Measurements from ENCODE around the gene REL. TPM values are rescaled to one million over a fixed set of nuclear protein-coding genes. Genes with fewer than 3 reads are reported as not detected.
A peak's percentile ranks its signal among the peaks of the same experiment; 100 is the strongest.
"Not testable (repeated sequence)": the region's sequence is repeated elsewhere in the genome, so short reads cannot be mapped to it uniquely, and the experiment has no call there.

Gene REL
- total RNA-seq, 2 donors from 2014 or later: 23.3 to 93.0 TPM

DNA sequence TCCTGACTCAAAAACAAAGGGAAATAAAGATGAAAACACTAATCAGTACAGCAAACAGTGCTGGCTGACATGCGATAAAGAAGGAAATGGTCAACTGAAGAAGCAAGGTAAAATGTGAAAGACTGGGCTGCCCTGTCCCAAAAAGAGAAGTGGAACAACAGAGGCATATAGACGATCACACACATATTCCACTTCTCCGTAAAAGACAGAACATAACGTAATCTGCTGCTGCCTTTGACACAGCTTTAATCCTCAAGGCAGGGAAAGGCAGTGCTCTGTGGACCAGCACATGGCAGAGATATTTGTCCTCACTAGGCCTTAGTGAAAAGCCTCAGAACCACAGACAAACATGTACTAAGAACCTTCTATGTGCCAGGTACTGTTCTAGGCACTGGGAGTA, 24.3 kb upstream of the REL start:
- DNase-seq (ENCODE audit: low spot score in 2 of 2) (no peak), ATAC-seq (no peak)
- Mint-ChIP-seq H3K9me3 (no peaks in the 10 kb centered on the region), H3K36me3 (no peaks in the 10 kb centered on the region), H3K27ac (no peak overlapping the region)

DNA sequence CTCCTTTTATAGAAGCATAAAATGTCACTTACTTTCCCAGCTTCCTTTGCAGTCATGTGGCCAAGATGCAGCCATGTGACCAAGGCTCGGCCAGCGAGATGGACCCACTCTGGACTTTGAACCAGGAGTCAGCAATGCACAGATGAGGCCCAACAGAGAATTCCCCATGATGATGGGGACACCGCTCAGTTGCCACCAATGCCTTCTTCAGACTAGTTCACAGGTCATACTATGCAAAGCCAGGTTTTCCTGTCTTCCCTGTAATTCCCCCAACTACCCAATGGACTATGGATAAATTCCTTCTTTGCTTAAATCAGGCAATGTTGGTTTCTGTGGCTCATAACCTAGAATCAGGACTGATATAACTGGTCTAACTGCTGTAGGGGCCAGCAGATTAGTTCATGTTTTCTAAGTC, 22.5 kb upstream of the REL start:
- ATAC-seq (no peak), DNase-seq (ENCODE audit: low spot score in 2 of 2) (no peak)
- Mint-ChIP-seq H3K36me3 (no peaks in the 10 kb centered on the region), H3K27ac (no peak overlapping the region), H3K9me3 (peaks cover 0 to 4% of the 10 kb centered on the region in 2 donors)

DNA sequence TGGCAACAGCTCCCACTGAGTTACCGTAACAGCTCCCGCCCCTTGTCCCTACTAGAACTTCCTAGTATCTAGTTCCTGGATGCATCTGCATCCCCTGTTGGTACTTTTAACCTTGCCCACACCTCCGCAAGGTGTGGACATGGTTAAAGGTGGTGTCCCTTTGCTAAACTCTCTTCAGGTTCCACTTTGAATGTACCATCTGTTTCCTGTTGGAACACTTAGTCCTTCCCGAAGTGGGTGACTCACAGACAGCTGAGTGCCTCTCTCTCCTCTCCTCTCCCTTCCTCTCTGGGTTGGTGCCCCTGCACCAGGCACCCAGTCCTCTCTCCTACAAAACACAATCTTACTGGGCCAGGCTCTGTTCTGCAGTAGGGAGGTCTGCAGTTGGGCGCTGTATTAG, 19.6 kb upstream of the REL start:
- ATAC-seq: no peak
- Mint-ChIP-seq H3K27ac (no peak overlapping the region), H3K9me3 (peaks cover 4 to 5% of the 10 kb centered on the region in 2 donors), H3K36me3 (peaks cover 5 to 15% of the 10 kb centered on the region in 2 donors)
- DNase-seq (ENCODE audit: low spot score in 2 of 2): no peak

DNA sequence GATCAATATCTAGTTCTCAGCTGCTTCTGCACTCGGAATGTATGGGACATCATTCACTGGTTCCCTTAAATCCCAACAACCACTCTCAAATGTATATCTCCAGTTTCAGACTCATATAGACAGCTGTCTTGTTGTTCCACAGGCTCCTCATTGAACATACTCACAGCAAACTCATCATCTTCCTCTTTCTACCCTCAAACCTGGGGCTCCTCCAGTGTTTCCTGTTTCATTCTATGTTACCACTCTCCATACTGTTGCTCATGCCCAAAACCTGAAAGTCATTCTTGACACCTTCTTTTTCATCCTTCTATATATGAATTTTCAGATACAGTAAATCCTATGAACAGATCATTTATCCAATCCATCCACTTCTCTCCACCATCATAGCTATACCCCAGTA, 18.7 kb upstream of the REL start:
- Mint-ChIP-seq H3K9me3 (peaks cover 11 to 14% of the 10 kb centered on the region in 2 donors), H3K27ac (no peak overlapping the region), H3K36me3 (peaks cover 14 to 24% of the 10 kb centered on the region in 2 donors)
- ATAC-seq: peak in 1 of 2 donors; percentile 57
- no peak for DNase-seq (ENCODE audit: low spot score in 2 of 2)

DNA sequence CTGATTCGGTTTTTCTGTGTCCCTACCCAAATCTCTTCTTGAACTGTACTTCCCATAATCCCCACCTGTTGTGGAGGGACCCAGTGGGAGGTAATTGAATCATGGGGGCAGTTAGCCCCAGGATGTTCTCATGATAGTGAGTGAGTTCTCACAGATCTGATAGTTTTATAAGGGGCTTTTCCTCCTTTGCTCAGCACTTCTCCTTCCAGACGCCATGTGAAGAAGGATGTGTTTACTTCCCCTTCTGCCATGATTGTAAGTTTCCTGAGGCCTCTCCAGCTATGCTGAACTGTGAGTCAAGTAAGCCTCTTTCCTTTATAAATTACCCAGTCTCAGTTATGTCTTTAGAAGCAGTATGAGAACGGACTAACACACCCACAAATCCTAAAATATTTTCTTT, 16.0 kb upstream of the REL start:
- not testable (repeated sequence) for DNase-seq (ENCODE audit: low spot score in 2 of 2); ATAC-seq; H3K27ac Mint-ChIP-seq
- Mint-ChIP-seq H3K9me3 (peaks cover 22 to 25% of the 10 kb centered on the region in 2 donors), H3K36me3 (peaks cover 25 to 36% of the 10 kb centered on the region in 2 donors)

DNA sequence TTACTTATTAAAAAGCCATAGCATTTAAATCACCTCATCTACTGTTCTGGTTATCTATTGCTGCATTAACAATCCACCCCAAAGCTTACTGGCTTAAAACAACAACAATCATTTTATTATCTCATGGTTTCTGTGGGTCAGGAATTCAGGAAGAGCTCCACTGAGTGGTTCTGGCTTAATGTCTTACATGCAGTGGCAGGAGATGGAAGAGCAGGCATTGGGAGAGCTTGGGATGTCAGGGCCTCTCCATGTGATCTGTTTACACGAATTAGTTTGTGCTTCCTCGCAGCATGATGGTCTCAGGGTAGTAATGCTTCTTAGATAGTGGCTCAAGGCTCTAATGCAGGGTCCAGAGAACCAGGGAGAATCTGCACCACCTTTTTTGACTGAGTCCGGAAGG, 14.4 kb upstream of the REL start:
- no peak for DNase-seq (ENCODE audit: low spot score in 2 of 2)
- H3K36me3 Mint-ChIP-seq: peaks cover 25 to 36% of the 10 kb centered on the region in 2 donors

DNA sequence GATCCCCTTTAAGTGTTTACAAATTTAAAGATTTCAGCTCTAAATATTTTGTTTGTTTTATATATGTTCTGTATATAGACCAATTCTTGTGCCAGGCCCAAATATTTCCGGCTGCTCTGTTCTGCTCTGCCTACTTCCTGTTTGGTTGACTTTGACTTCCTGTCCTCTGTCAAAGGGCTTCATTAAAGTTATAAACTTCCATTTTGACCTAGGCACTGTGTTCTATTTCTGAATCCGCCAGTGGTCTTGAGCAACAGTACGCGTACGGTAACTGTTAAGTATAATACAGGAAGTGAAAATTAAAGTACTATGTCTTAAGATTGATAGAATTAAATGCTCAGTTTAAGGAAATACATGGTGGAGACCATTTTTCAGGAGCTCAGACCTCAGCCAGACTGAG, 13.5 kb upstream of the REL start:
- DNase-seq (ENCODE audit: low spot score in 2 of 2): no peak
- H3K36me3 Mint-ChIP-seq: peaks cover 25 to 36% of the 10 kb centered on the region in 2 donors
- no peak for ATAC-seq
- H3K9me3 Mint-ChIP-seq: peaks cover 22 to 25% of the 10 kb centered on the region in 2 donors
- peak overlapping the region; percentile 83 to 85 for H3K27ac Mint-ChIP-seq

More for the DNA sequence above, 14.4 kb upstream of the REL start:
- Mint-ChIP-seq H3K9me3 (peaks cover 22 to 25% of the 10 kb centered on the region in 2 donors), H3K27ac (no peak overlapping the region)
- no peak for ATAC-seq

DNA sequence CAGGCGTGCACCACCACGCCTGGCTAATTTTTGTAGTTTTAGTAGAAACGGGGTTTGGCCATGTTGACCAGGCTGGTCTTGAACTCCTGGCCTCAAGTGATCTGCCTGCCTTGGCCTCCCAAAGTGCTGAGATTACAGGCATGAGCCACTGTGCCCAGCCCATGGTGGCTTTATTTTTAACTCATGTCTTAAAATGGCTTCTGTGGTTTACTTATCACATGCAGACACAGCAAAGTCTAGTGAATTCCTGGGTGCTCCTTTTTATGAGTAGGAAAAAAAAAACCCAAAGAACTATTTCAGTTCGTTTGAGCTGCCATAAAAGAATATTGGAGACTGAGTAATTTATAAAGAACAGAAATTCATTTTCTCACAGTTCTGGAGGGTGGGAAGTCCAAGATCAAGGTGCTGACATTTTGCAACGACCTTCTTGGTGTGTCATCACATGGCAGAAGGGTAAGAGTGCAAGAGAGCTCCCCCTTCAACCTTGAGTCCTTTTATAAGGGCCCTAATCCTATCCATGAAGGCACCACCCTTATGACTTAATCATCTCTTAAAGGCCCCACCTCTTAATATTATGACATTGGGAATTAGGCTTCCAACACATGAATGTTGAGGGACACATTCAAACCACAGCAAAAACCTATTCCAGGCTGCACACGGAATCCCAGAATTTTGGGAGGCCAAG, 12.6 kb upstream of the REL start:
- Mint-ChIP-seq H3K9me3 (peaks cover 21 to 22% of the 10 kb centered on the region in 2 donors), H3K36me3 (peaks cover 25 to 36% of the 10 kb centered on the region in 2 donors), H3K27ac (peak overlapping the region; percentile 14 to 85)
- ATAC-seq (no peak), DNase-seq (ENCODE audit: low spot score in 2 of 2) (no peak)

DNA sequence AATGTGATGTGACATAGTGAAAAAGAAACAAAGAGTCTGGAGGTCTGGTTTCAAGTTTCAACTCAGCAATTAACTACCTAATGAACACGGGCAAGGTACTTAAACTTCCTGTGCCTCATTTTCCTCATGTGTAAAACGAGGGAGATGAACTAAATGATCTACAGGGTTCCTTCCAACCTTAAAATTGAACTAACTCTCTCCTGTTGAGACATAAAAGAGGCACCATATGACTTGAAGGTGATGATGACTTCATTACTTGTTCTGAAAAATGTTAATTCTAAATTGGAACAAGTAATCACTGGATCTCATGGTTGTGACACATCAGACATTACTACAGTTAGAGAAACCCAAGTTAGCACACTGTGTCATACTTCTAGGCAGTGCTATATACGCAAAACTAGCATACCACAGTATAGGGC, 8.9 kb upstream of the REL start:
- DNase-seq (ENCODE audit: low spot score in 2 of 2) (no peak), ATAC-seq (peak; percentile 96 to 98)
- peaks cover 12 to 13% of the 10 kb centered on the region in 2 donors for H3K36me3 Mint-ChIP-seq
- H3K27ac Mint-ChIP-seq: peak overlapping the region; percentile 89
- peaks cover 11 to 12% of the 10 kb centered on the region in 2 donors for H3K9me3 Mint-ChIP-seq

DNA sequence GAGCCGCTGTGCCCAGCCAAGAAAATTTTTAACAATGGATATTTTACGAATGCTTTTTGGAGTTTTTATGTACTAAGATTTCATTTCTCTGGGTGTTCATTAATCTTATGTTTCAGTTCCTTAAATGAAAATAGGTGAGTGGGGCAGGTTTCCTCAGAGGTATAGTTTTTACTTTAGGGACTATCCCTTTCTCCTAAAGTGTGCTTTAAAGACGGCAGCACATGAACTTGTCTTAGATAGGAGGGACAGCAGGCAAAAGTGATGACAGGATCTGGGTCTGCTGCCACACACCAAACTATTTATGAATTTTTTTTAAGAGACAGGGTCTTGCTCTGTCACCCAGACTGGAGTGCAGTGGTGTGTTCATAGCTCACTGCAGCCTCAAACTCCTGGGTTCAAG, 8.0 kb upstream of the REL start:
- Mint-ChIP-seq H3K27ac (peak overlapping the region; percentile 89), H3K9me3 (peaks cover 3 to 4% of the 10 kb centered on the region in 2 donors)

DNA sequence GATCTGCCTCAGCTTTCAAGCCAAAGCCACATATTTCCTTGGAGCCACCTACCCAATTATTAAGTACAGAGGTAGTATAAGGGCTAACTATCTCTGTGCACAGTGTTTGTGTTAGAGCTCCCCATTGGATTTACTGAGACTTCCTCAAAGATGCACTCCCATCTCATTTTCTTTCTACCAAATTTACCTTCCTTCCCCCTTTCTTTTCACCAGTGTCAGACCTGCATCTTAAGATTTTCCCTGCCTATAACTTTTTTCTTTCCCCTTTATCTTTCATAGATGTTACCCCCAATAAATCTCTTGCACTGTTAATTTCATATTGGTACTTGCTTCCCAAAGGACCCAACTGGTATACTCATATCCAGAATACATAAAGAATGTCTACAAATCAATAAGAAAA, 5.9 kb upstream of the REL start:
- DNase-seq (ENCODE audit: low spot score in 2 of 2) (no peak), ATAC-seq (no peak)
- H3K27ac Mint-ChIP-seq: no peak overlapping the region
- H3K9me3 Mint-ChIP-seq: no peaks in the 10 kb centered on the region
- H3K36me3 Mint-ChIP-seq: peaks cover 0 to 6% of the 10 kb centered on the region in 2 donors

More for the DNA sequence above, 8.0 kb upstream of the REL start:
- peaks cover 3 to 5% of the 10 kb centered on the region in 2 donors for H3K36me3 Mint-ChIP-seq
- DNase-seq (ENCODE audit: low spot score in 2 of 2): no peak
- ATAC-seq: peak; percentile 64 to 70

DNA sequence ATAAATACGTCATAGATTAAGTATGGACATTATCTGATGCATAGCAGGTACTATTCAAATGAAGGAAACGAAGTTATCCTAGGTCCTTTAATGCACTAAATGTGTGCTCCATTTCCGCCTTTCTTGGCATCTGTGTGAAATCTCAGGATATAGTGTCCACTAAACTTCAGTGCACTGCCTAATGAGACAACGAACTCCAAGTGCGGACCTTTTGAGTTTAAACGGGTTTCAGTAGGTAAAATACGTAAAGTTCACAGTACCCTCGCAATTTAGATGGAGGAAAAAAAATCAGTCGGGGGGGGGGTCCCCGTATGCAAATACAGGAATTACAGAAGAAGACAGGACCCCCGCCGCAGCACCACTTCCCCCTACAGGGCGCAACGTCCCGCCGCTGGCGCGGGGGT, 729 bp upstream of the REL start:
- no peak for DNase-seq (ENCODE audit: low spot score in 2 of 2)
- no peak for ATAC-seq
- peak overlapping the region; percentile 96 to 97 for H3K27ac Mint-ChIP-seq
- H3K9me3 Mint-ChIP-seq: no peaks in the 10 kb centered on the region
- peaks cover 18 to 27% of the 10 kb centered on the region in 2 donors for H3K36me3 Mint-ChIP-seq

DNA sequence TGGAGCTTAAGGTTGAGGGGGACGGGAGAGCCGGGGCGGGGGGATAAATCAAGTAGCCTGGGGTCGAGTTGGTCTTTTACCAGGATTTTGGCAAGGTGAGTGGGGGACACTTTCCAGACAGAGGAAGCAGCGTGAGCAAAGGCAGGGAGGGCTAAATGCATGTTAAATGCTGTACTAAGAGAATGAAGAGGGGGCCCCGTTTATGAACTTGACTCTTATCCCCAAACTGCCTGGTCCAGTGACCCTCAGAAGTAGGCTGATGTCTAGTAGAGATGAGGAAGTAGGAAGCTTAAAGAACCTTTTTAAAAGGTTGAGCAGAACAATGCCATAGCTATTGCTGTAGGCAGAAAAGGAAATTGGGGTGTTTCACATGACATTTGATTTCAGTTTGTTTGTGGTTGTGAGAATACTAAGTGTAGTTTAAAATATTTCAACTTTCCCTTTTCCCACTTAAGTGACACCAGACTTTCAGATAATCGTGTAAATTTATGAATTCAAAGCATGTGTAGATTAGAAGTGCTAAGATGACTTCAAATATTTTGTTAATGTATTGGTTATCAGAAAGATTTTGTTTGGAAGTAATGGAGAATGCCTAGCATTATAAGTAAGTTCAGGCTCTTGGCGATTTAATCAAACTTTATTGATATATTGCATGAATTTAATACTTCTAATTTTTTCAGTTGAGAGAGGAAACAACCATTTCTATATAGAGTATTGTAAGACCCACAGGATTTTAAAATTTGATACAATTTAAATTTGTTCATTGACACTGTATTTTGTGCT, 1.8 kb downstream of the REL start:
- DNase-seq (ENCODE audit: low spot score in 2 of 2) (peak in 1 of 2 donors; percentile 17), ATAC-seq (peak in 1 of 2 donors; percentile 4)
- Mint-ChIP-seq H3K36me3 (peaks cover 18 to 27% of the 10 kb centered on the region in 2 donors), H3K27ac (peak overlapping the region; percentile 92 to 97), H3K9me3 (no peaks in the 10 kb centered on the region)

DNA sequence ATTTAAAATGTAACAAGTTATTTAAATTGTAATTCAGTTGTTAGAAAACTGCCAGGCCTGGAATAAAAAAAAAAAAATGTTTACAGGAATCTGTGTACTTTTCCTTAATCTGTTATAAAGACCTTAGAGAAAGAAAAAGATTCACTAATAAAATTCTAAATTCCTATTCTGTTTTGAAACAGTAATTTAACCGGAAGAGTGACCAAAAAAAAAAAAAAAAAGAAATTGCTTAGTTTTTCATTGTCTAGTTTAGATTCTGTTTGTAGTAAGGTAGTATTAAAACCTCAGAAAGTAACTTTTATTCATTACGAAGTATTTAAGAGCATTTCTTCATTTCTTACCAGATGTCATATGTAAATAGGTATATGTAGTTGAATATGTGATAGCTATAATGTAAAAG, 2.5 kb downstream of the REL start:
- peaks cover 20 to 30% of the 10 kb centered on the region in 2 donors for H3K36me3 Mint-ChIP-seq
- ATAC-seq: no peak
- H3K9me3 Mint-ChIP-seq: no peaks in the 10 kb centered on the region

DNA sequence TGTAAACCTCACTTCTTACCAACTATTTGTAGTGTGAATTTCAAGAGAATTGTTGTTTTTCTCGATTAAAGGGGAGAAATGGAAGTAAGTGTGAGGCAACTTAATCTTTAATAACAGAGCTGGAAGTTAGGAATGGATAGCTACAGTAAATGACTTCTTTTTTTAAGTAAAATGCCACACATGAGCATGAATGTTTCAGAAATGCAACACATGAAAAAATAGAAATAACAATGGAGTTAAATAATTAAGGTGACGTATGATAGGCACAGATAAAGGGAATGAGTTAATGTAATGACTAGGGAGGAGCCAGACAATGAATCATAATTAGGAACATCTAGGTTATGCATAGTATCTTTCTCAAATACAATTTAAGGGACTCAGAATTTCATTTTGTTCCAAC, 3.4 kb downstream of the REL start:
- Mint-ChIP-seq H3K27ac (peak overlapping the region; percentile 79 to 94), H3K9me3 (peaks cover 0 to 3% of the 10 kb centered on the region in 2 donors), H3K36me3 (peaks cover 27 to 35% of the 10 kb centered on the region in 2 donors)
- ATAC-seq (no peak), DNase-seq (ENCODE audit: low spot score in 2 of 2) (no peak)

More for the DNA sequence above, 2.5 kb downstream of the REL start:
- DNase-seq (ENCODE audit: low spot score in 2 of 2): no peak
- H3K27ac Mint-ChIP-seq: peak overlapping the region; percentile 92 to 97

DNA sequence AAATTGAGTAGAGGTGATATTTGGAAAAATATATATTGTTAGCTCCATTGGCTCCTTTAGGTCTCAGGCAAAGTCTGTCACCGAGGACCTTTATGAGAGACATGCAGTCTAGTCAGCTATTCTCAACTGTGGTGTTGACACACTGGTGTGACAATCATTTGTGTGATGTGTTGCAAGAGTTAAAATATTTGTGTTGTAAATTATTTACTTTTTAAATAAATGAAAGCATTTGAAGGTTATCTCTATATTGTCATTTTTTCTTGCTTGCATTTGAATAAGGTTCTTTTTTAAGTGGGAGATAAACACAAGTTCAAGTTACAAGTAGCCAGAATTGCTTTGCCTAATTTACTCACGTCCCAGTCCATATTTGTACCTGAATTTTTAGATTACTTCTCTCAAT, 4.3 kb downstream of the REL start:
- H3K36me3 Mint-ChIP-seq: peaks cover 32 to 35% of the 10 kb centered on the region in 2 donors
- H3K9me3 Mint-ChIP-seq: peaks cover 0 to 3% of the 10 kb centered on the region in 2 donors
- peak overlapping the region; percentile 61 to 79 for H3K27ac Mint-ChIP-seq
- ATAC-seq (no peak), DNase-seq (ENCODE audit: low spot score in 2 of 2) (no peak)

DNA sequence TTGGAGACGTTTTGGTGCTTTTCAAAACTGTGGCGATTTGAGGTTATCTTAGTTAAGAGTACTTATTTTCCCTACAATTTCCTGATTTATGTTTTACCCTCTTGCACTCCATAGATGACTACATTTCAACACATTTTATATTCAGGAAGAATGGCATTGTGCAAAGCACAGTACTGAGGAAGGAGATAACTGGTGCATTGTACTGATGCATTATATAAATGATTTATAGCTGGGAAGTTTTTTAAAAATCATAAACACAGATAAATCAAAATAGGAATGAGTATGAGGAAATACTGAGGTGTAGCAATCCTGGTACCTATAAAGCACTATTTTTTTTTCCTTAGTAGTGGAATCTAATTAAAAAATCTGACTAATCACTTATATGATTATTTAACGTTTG, 5.6 kb downstream of the REL start:
- Mint-ChIP-seq H3K9me3 (peaks cover 0 to 3% of the 10 kb centered on the region in 2 donors), H3K36me3 (peaks cover 36 to 39% of the 10 kb centered on the region in 2 donors), H3K27ac (no peak overlapping the region)
- no peak for ATAC-seq
- DNase-seq (ENCODE audit: low spot score in 2 of 2): no peak

Measured in activated naive CD4-positive, alpha-beta T cell treated with anti-CD3 and anti-CD28 coated beads, Interleukin-2, amount 50 U/mL, for 72 hours (primary cell).